Measurements from ENCODE around the gene PSG6.
"Not testable (repeated sequence)": the region's sequence is repeated elsewhere in the genome, so short reads cannot be mapped to it uniquely, and the experiment has no call there.

DNA sequence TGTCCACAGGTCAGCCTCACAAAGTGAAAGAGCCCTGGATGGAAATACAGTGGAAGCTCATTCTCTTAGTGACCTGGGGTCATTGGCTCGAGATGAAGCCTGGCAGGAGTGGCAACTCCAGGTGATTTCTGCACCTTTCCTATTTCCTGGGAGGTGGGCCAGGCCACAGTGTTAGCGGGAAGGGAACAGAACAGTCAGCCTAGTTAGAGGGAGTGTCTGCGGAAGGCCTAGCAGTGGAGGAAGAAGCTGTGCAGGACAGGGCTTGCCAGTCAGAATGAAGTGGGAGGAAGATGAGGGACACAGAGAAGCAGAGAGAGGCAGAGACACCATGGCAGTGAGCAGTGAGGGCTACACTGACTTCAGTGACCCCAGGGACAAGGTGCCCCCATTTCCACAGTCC, 15.7 kb upstream of the PSG6 start:
- TF ChIP-seq, protein P1, sequence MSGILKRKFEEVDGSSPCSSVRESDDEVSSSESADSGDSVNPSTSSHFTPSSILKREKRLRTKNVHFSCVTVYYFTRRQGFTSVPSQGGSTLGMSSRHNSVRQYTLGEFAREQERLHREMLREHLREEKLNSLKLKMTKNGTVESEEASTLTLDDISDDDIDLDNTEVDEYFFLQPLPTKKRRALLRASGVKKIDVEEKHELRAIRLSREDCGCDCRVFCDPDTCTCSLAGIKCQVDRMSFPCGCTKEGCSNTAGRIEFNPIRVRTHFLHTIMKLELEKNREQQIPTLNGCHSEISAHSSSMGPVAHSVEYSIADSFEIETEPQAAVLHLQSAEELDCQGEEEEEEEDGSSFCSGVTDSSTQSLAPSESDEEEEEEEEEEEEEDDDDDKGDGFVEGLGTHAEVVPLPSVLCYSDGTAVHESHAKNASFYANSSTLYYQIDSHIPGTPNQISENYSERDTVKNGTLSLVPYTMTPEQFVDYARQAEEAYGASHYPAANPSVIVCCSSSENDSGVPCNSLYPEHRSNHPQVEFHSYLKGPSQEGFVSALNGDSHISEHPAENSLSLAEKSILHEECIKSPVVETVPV (CRISPR knock-in tag; IDR thresholded peaks at IDR 0.05): not testable (repeated sequence)
- TF ChIP-seq TCF4 (CRISPR knock-in tag; IDR thresholded peaks at IDR 0.05; ENCODE audit: borderline replicate concordance); BACH2 (CRISPR knock-in tag; IDR thresholded peaks at IDR 0.05; ENCODE audit: borderline replicate concordance); RARB (CRISPR knock-in tag; IDR thresholded peaks at IDR 0.05); GLIS3 (CRISPR knock-in tag; IDR thresholded peaks at IDR 0.05); OSR1 (CRISPR knock-in tag; IDR thresholded peaks at IDR 0.05); ESRRG (CRISPR knock-in tag; IDR thresholded peaks at IDR 0.05); TOX (CRISPR knock-in tag; IDR thresholded peaks at IDR 0.05; ENCODE audit: borderline replicate concordance); ZFP30 (CRISPR knock-in tag; IDR thresholded peaks at IDR 0.05); SNAI2 (CRISPR knock-in tag; IDR thresholded peaks at IDR 0.05); ZC3H10 (CRISPR knock-in tag; IDR thresholded peaks at IDR 0.05); ISL1 (CRISPR knock-in tag; IDR thresholded peaks at IDR 0.05): not testable (repeated sequence)
- peak; percentile 63; the same call in 1 of the 2 replicates for TF ChIP-seq CSDC2 (CRISPR knock-in tag; IDR thresholded peaks at IDR 0.05)
- TF ChIP-seq, protein P2, sequence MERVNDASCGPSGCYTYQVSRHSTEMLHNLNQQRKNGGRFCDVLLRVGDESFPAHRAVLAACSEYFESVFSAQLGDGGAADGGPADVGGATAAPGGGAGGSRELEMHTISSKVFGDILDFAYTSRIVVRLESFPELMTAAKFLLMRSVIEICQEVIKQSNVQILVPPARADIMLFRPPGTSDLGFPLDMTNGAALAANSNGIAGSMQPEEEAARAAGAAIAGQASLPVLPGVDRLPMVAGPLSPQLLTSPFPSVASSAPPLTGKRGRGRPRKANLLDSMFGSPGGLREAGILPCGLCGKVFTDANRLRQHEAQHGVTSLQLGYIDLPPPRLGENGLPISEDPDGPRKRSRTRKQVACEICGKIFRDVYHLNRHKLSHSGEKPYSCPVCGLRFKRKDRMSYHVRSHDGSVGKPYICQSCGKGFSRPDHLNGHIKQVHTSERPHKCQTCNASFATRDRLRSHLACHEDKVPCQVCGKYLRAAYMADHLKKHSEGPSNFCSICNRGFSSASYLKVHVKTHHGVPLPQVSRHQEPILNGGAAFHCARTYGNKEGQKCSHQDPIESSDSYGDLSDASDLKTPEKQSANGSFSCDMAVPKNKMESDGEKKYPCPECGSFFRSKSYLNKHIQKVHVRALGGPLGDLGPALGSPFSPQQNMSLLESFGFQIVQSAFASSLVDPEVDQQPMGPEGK (CRISPR knock-in tag; IDR thresholded peaks at IDR 0.05; ENCODE audit: borderline replicate concordance): not testable (repeated sequence)

Measured in SK-N-SH treated with all-trans-retinoic acid at 6 μM for 48 hours (cell line).